Large intestine (tissue), 3 donors: ENCODE results near the gene STXBP6. TPM values are rescaled to one million over a fixed set of nuclear protein-coding genes. Genes with fewer than 3 reads are reported as not detected.

ENCODE experiments used
- DNase-seq, 2 donors: peaks; one replicate each; pipeline versions ENCODE4 v3.0.0 to v3.0.0-alpha.2; 2013
- H3K27ac ChIP-seq: one replicate; pipeline ENCODE4 v1.5.1; 2013; ENCODE audit warnings: low read length
- H3K27me3 ChIP-seq: 2 replicates; pipeline ENCODE4 v1.6.1; 2013; ENCODE audit warnings: low read length; ENCODE audit not compliant: control insufficient read depth, insufficient read depth
- H3K36me3 ChIP-seq: 2 replicates; pipeline ENCODE4 v1.6.1; 2013; ENCODE audit warnings: low read length; ENCODE audit not compliant: control insufficient read depth, insufficient read depth
- H3K4me1 ChIP-seq: one replicate; pipeline ENCODE4 v1.6.1; 2013; ENCODE audit warnings: low read length; ENCODE audit not compliant: control insufficient read depth, insufficient read depth
- H3K4me3 ChIP-seq: one replicate; pipeline ENCODE4 v1.5.1; 2013; ENCODE audit warnings: low read length
- H3K9me3 ChIP-seq: one replicate; pipeline ENCODE4 v1.6.1; 2013; ENCODE audit warnings: mild to moderate bottlenecking, low read depth, low read length, moderate library complexity; ENCODE audit not compliant: control insufficient read depth
- WGBS: methylation state at CpG from one replicate; pipeline ENCODE4 v1.1.5; 2013; ENCODE audit warnings: low lambda C conversion rate; ENCODE audit not compliant: insufficient coverage; 5-methylcytosine and 5-hydroxymethylcytosine counted together
- polyA plus RNA-seq: library from polyadenylated mRNA; unstranded; fragments of 120-200 nt; gene quantifications from one replicate; pipeline ENCODE4 v1.2.1, GENCODE V29; 2013

The STXBP6 gene
- polyA plus RNA-seq, 1 donor: 27.8 TPM

DNA sequence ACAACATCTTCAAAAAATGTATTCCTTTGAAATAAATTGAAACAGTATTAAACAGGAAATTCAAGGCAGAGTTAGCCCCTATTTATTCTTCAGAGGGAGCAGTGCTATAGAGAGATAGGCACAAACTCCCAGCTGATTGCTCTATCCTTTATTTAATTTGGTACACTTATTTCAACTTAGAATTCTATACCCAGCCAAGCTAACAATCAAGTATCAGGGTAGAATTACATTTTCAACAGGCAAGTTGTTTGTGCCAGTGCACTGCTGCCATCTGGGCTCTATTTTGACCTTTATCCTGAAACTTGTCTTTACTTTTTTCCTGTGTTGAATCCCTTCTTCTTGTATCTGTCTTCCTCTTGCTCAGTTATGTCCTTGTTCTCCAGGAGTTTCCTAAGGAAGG, 159.2 kb downstream of the STXBP6 start:
- Histone ChIP-seq H3K36me3 (no peaks in the 10 kb centered on the region), H3K27ac (no peak overlapping the region), H3K9me3 (no peaks in the 10 kb centered on the region), H3K27me3 (no peaks in the 10 kb centered on the region), H3K4me3 (no peak overlapping the region), H3K4me1 (peaks cover 4% of the 10 kb centered on the region)
- DNase-seq: no peak

GRCh38 chr14:24889843-24890242, 160.1 kb downstream of the STXBP6 start:
- H3K36me3 ChIP-seq: no peaks in the 10 kb centered on the region
- no peak overlapping the region for H3K27ac ChIP-seq
- H3K4me1 ChIP-seq: peaks cover 4% of the 10 kb centered on the region
- no peaks in the 10 kb centered on the region for H3K9me3 ChIP-seq
- no peak overlapping the region for H3K4me3 ChIP-seq
- no peak for DNase-seq
- H3K27me3 ChIP-seq: no peaks in the 10 kb centered on the region

DNA sequence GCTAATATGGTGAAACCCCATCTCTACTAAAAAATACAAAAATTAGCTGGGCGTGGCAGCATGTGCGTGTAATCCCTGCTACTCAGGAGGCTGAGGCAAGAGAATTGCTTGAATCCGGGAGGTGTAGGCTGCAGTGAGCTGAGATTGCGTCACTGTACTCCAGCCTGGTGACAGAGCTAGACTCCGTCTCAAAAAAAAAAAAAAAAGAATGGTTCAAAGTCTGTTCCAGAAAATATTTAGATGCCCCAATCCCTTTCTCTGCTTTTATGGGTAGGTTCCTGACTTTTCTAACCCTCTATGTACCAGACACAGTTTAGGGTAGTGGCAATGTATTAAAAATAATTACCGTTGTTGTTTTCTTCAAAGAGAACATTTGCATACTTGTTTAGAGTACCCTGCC, 161.4 kb downstream of the STXBP6 start:
- Histone ChIP-seq H3K27ac (no peak overlapping the region), H3K36me3 (no peaks in the 10 kb centered on the region), H3K27me3 (no peaks in the 10 kb centered on the region), H3K4me1 (peaks cover 4% of the 10 kb centered on the region), H3K9me3 (no peaks in the 10 kb centered on the region), H3K4me3 (no peak overlapping the region)
- WGBS: no CpG with 5 or more reads among the region's 6 CpGs
- DNase-seq: peak; percentile 34 to 52

DNA sequence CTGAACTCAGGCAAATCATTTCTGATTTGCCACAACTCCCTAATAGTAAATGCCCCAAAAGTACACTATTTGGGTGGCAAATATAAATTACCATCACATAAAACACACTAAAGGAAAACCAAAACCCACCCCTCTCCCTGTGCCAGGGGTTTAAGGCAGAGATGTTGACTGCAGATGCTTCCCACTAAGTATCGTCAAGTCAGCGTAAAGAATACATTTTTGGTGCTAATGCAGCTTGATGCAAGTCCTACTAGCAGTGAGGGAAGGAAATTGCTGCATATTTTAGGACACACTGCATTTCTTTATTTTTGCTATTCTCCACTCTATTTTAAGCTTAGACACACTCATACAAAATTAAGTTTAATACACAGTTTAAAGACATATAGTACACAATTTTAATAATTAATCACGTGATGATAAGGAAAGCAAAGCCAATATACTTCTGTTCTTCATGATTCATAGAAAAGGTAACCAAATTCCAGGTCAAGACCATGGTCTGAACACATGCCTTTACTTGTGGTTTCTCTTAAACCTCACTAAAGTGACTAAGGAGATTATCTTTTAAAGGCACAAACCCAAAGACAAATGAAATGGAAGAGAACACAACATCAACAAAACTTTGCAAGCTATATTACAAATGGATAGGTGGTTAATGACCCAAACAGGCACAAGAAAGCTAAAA, 162.2 kb downstream of the STXBP6 start:
- Histone ChIP-seq H3K36me3 (no peaks in the 10 kb centered on the region), H3K9me3 (no peaks in the 10 kb centered on the region), H3K27ac (no peak overlapping the region), H3K4me1 (peaks cover 4% of the 10 kb centered on the region), H3K27me3 (no peaks in the 10 kb centered on the region), H3K4me3 (no peak overlapping the region)
- no peak for DNase-seq
- WGBS: no CpG with 5 or more reads among the region's 3 CpGs

DNA sequence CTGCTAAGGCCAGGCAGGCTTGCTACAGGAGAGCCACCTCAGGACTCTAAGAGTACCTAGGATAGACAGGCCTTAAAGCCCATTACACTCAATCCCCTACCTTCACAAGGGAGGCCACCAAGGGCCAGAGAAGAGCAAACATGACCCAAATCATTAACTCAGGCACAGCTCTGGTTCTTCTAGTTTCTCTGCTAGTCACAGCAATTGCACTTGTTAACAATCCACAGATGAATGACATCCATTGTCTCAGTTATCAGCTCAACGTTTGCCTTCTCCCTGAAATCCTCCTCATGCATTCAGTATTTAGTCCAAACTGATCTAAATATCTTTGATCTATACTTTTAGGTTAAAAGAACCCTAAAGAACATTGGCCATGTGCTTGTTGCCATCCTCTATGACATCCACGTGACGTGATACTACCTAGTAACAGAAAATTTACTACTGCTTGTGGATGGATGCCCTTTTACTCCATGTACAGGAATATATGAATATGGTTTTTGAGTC, 164.5 kb downstream of the STXBP6 start:
- H3K27me3 ChIP-seq: no peaks in the 10 kb centered on the region
- no peaks in the 10 kb centered on the region for H3K36me3 ChIP-seq
- no peak for DNase-seq
- peaks cover 4% of the 10 kb centered on the region for H3K4me1 ChIP-seq
- H3K9me3 ChIP-seq: peaks cover 2% of the 10 kb centered on the region
- 20% methylated on average over 1 of the region's 3 CpGs for WGBS
- H3K27ac ChIP-seq: no peak overlapping the region
- H3K4me3 ChIP-seq: no peak overlapping the region

DNA sequence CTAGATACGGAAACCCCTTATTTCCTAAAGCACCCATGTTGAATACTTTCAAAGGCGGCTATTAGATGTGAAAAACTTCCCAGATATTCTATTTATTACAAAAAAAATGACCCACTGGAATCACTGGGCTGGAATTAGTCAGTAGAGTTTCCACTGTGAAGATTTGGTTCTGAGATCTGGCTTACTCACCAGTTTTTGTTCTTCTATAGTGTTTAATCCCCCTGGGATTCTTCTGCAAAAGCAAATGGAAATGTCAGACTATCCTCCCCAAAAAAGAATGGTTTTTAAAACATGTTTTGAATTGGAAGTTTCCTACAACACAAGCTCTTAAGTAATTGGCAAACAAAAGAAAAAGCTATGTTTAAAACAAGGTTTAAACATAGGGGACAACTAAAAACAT, 166.4 kb downstream of the STXBP6 start:
- peaks cover 2% of the 10 kb centered on the region for H3K9me3 ChIP-seq
- H3K27me3 ChIP-seq: no peaks in the 10 kb centered on the region
- no peak overlapping the region for H3K27ac ChIP-seq
- DNase-seq: no peak
- no peaks in the 10 kb centered on the region for H3K36me3 ChIP-seq
- H3K4me3 ChIP-seq: no peak overlapping the region
- WGBS: no CpG with 5 or more reads among the region's 2 CpGs
- H3K4me1 ChIP-seq: peaks cover under 1% of the 10 kb centered on the region

DNA sequence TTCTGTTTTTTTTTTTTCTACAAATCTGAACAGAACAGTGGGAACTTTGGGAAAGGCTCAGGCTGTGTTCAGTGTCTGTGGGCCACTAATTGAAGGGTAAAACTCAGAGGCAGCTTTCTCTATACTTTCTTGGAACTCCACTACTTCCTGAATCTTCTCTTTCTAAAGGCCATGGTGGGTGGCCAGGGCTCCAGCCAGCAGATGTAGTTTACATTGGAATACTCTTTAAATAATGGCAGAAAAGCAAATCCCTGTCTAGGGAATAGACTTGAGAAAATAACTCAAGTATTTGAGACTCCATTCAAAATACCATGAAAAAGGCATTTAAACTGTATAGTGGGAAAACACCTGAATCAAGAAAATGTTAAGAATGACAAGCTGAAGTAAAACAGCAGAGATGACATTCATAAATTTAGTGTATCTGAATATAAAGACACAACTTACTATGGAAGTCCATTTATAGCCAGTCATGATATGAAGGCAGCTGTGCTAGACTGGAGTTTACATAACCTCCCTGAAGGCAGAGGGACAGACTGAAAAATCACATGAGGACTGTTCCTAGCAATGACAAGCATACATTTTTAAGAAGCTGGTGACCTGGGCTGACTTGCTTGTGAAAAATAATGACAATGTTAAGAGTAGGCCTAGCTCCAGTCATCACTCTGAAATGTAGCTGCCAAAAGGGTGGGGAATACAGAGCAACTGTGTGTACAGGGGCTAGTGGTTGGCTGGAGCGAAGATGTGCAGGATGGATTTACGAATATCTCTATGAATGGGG, 168.6 kb downstream of the STXBP6 start:
- peaks cover 2% of the 10 kb centered on the region for H3K9me3 ChIP-seq
- no peak overlapping the region for H3K27ac ChIP-seq
- no peaks in the 10 kb centered on the region for H3K36me3 ChIP-seq
- no CpG with 5 or more reads among the region's 2 CpGs for WGBS
- DNase-seq: no peak
- H3K4me1 ChIP-seq: no peaks in the 10 kb centered on the region
- H3K4me3 ChIP-seq: no peak overlapping the region
- no peaks in the 10 kb centered on the region for H3K27me3 ChIP-seq

GRCh38 chr14:24880689-24881088, 169.3 kb downstream of the STXBP6 start:
- H3K27me3 ChIP-seq: no peaks in the 10 kb centered on the region
- no peak overlapping the region for H3K27ac ChIP-seq
- peaks cover 2% of the 10 kb centered on the region for H3K9me3 ChIP-seq
- H3K4me3 ChIP-seq: no peak overlapping the region
- H3K36me3 ChIP-seq: no peaks in the 10 kb centered on the region
- H3K4me1 ChIP-seq: no peaks in the 10 kb centered on the region
- DNase-seq: no peak
- WGBS: 91% methylated on average over 3 of the region's 4 CpGs

GRCh38 chr14:24879661-24880386, 170.1 kb downstream of the STXBP6 start:
- H3K4me3 ChIP-seq: no peak overlapping the region
- 100% methylated on average over 2 of the region's 8 CpGs for WGBS
- H3K36me3 ChIP-seq: no peaks in the 10 kb centered on the region
- H3K27me3 ChIP-seq: no peaks in the 10 kb centered on the region
- H3K4me1 ChIP-seq: peaks cover 2% of the 10 kb centered on the region
- DNase-seq: no peak
- no peak overlapping the region for H3K27ac ChIP-seq
- peaks cover 2% of the 10 kb centered on the region for H3K9me3 ChIP-seq

DNA sequence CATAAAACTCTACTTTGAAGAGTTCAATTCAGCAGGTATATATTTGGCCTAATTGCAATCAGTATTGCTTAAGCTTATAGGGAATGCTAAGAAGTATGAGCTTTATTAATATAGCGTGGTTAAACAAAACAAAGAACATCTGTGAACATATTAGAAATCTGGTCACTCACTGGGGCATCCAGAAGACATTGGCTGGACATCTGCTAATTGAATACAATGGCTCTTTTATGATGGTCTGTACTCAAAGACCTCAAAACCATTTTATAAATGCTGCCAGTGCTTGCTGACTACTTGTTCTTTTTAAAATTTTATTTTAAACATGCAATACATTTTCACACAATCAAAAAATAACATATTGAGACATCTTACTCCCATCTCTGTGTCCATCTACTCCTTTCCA, 173.0 kb downstream of the STXBP6 start:
- no peak for DNase-seq
- Histone ChIP-seq H3K27me3 (no peaks in the 10 kb centered on the region), H3K36me3 (no peaks in the 10 kb centered on the region), H3K4me3 (no peak overlapping the region), H3K9me3 (peaks cover 2% of the 10 kb centered on the region), H3K27ac (no peak overlapping the region), H3K4me1 (peaks cover 6% of the 10 kb centered on the region)
- WGBS: 71% methylated on average over 1 of the region's 1 CpG
